ENCODE data around the gene WIPI1. TPM values are rescaled to one million over a fixed set of nuclear protein-coding genes. Genes with fewer than 3 reads are reported as not detected.
A peak's percentile ranks its signal among the peaks of the same experiment; 100 is the strongest.

Gene WIPI1
- total RNA-seq, 4 donors from 2014 or later: 34.7 to 95.7 (median 44.4) TPM

DNA sequence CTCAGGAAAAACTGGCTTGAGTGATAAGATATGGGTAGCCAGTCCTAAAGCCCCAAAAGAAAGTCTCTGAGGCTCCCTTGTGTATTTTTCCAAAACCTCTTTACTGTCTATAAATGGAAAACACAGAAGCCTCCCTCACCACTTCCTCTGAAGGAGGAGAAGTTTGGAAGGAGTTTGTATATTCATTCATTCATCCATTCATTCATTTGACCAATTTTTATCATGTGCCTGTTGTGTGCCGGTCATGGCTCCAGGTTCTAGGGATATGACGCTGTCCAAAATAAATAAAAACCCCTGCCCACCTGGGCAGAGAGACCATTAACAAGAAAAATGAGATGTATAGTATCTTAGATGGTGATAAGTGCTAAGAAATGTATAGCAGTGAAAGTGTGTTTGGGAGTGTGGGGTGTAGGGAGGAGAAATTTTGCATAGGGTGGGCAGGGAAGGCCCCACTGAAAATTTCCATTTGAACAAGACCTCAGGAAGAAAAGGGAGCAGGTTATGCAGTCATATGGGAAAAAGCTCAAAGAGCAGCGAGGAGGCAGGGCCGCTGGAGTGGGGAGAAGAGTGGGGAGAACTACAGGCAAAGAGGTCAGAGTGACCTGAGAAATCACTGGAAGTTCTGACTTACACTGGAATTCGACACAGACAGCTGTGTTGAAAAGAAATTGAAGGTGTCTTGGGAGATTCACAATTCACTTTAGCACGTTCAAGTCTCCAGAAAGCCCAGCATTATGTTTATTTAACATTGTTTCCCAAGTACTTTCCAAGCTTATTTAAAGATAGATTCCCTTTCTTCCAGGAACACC is 6.1 kb upstream of the WIPI1 start:
- Histone ChIP-seq H3K4me3 (no peak overlapping the region), H3K27me3 (no peaks in the 10 kb centered on the region), H3K9me3 (no peaks in the 10 kb centered on the region), H3K27ac (no peak overlapping the region), H3K4me1 (peaks cover 0 to 12% (median 0%) of the 10 kb centered on the region in 4 donors), H3K36me3 (no peaks in the 10 kb centered on the region)
- no peak for TF ChIP-seq POLR2A (IDR thresholded peaks at IDR 0.05)
- TF ChIP-seq, protein P1, sequence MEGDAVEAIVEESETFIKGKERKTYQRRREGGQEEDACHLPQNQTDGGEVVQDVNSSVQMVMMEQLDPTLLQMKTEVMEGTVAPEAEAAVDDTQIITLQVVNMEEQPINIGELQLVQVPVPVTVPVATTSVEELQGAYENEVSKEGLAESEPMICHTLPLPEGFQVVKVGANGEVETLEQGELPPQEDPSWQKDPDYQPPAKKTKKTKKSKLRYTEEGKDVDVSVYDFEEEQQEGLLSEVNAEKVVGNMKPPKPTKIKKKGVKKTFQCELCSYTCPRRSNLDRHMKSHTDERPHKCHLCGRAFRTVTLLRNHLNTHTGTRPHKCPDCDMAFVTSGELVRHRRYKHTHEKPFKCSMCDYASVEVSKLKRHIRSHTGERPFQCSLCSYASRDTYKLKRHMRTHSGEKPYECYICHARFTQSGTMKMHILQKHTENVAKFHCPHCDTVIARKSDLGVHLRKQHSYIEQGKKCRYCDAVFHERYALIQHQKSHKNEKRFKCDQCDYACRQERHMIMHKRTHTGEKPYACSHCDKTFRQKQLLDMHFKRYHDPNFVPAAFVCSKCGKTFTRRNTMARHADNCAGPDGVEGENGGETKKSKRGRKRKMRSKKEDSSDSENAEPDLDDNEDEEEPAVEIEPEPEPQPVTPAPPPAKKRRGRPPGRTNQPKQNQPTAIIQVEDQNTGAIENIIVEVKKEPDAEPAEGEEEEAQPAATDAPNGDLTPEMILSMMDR (IDR thresholded peaks at IDR 0.05): peak in 1 of 6 experiments; percentile 4
- no peak for DNase-seq

DNA sequence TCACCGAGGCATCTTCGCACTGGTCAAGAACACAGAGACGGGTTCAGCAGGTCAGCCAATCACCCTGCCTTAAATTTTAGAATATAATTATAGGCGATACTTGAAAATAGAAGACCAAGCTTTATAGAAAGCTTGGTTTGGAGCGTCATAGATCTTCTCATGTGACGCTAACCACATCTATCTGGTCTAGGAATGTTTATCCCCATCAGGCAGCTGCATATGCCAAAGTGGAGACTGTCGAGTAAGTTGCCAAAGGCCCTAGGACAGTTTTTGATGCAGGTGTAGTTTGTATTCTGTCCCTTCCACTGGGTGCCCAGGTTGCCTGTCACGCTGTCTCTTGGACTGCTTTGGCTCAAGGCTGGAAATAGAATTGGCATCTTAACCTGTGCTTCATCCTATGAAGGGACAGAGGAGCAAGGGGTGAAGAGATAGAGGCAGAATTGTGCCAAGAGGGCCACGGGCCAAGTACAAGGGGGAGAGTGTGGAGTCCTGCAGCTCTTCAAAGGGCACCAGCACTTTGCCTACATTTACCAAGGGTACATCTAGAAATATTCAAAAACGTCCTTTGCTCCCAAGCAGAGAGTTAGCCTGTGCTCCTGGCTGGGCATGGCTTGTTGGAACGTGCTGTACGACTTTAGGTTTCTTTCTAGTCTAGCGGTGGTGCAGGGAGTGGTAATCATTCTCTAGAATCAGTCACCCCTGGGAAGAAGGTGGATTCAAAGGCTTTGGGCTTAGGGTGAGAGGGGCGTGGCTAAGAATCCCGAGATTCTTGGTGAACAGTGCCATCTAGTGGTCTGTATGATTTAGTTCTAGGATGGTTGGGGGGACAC is 5.3 kb upstream of the WIPI1 start:
- Histone ChIP-seq H3K9me3 (no peaks in the 10 kb centered on the region), H3K27me3 (no peaks in the 10 kb centered on the region), H3K4me3 (no peak overlapping the region), H3K4me1 (peaks cover 0 to 14% (median 0%) of the 10 kb centered on the region in 4 donors), H3K27ac (no peak overlapping the region), H3K36me3 (no peaks in the 10 kb centered on the region)
- peak; percentile 50 to 86 (median 56) for DNase-seq
- no peak for TF ChIP-seq POLR2A (IDR thresholded peaks at IDR 0.05)
- TF ChIP-seq, protein P1 (IDR thresholded peaks at IDR 0.05): peak; percentile 38 to 86 (median 80)

DNA sequence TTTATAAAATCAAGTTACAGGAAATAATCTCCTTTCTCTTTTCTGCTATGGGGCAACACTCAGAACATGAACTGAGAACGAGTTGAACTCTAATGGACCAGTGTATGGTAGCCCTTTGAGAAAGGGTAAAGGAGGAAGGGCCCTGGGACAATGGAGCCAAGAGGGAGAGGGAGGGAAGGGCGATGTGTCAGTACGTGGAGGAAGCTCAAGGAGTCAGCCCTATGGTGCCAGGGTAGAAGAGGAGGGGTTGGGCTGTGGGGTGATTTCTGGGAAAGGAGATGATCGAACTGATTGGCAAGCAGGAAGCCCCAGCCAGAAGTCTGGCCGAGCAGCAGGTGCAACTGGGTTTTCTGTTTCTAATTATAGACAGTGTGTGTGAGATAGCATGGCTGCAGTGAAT is 4.3 kb upstream of the WIPI1 start:
- Histone ChIP-seq H3K36me3 (no peaks in the 10 kb centered on the region), H3K4me3 (no peak overlapping the region), H3K27me3 (no peaks in the 10 kb centered on the region), H3K27ac (no peak overlapping the region), H3K4me1 (peaks cover 0 to 15% (median 3%) of the 10 kb centered on the region in 4 donors), H3K9me3 (no peaks in the 10 kb centered on the region)
- TF ChIP-seq, protein P1 (IDR thresholded peaks at IDR 0.05): no peak
- TF ChIP-seq POLR2A (IDR thresholded peaks at IDR 0.05): no peak
- no peak for DNase-seq

DNA sequence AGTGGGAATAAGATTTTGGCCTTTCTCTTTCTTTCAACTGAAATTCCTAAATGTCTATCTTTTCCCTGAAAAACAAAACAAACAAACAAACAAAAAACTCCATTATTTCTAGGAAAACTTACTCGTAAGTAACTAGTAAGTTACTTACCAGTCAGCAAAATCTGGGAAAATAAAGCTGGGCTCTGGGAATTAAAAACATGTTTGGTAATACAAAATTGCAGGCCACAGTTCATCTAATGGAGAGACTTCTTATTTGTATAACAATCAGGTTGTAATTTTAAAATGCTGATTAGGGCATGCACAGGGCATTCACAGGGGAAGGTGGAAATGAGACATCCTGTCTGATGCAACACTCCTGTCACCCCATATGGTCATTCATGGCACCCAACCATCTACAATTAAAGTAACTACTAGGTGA is 3.8 kb upstream of the WIPI1 start:
- Histone ChIP-seq H3K4me3 (no peak overlapping the region), H3K36me3 (no peaks in the 10 kb centered on the region), H3K27ac (no peak overlapping the region), H3K9me3 (no peaks in the 10 kb centered on the region), H3K27me3 (no peaks in the 10 kb centered on the region), H3K4me1 (peaks cover 0 to 20% (median 4%) of the 10 kb centered on the region in 4 donors)
- TF ChIP-seq, protein P1 (IDR thresholded peaks at IDR 0.05): no peak
- TF ChIP-seq POLR2A (IDR thresholded peaks at IDR 0.05): no peak
- no peak for DNase-seq

DNA sequence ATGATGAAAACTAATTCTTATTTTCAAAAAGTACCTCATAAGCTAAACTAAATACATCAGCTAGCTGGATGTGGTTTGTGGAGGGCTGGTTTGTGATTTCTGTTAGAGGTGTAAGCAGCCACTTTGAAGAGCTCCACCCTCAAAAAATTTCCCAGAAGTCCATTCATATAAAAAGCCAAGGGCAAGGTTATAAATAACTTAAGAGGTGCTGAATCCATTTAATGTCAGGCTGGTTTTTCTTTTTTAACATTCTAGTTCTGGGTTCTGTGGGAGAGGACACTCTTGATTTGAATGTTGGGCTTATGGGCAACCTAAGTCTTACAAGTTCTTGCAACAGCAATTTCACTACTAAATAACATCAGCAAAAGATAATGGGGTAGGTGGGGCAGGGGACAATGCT is 3.4 kb upstream of the WIPI1 start:
- no peak overlapping the region for H3K27ac ChIP-seq
- DNase-seq: peak in 1 of 3 donors; percentile 32

More for the DNA sequence above, 3.4 kb upstream of the WIPI1 start:
- H3K36me3 ChIP-seq: no peaks in the 10 kb centered on the region
- no peak for TF ChIP-seq POLR2A (IDR thresholded peaks at IDR 0.05)
- TF ChIP-seq, protein P1 (IDR thresholded peaks at IDR 0.05): no peak
- H3K4me1 ChIP-seq: peaks cover 0 to 24% (median 4%) of the 10 kb centered on the region in 4 donors
- no peaks in the 10 kb centered on the region for H3K9me3 ChIP-seq
- H3K4me3 ChIP-seq: no peak overlapping the region
- H3K27me3 ChIP-seq: no peaks in the 10 kb centered on the region

Measured in Peyer's patch (tissue), 4 donors.